ENCODE results near the gene PON1.

The PON1 gene

GRCh38 chr7:95323410-95324129 is 762 bp downstream of the PON1 start:
- DNase-seq (ENCODE audit: low spot score in 2 of 2) (no peak), ATAC-seq (ENCODE audit: low read depth) (no peak)
- Mint-ChIP-seq H3K27ac (no peak overlapping the region), H3K36me3 (no peaks in the 10 kb centered on the region), H3K4me3 (no peak overlapping the region), H3K4me1 (peaks cover 16% of the 10 kb centered on the region), H3K27me3 (peaks cover 16% of the 10 kb centered on the region), H3K9me3 (no peaks in the 10 kb centered on the region)

GRCh38 chr7:95322854-95323253 is 1.5 kb downstream of the PON1 start:
- no peak overlapping the region for H3K27ac Mint-ChIP-seq
- ATAC-seq (ENCODE audit: low read depth) (no peak), DNase-seq (ENCODE audit: low spot score in 2 of 2) (no peak)
- no peaks in the 10 kb centered on the region for H3K9me3 Mint-ChIP-seq
- H3K27me3 Mint-ChIP-seq, result peaks cover 16% of the 10 kb centered on the region
- peaks cover 16% of the 10 kb centered on the region for H3K4me1 Mint-ChIP-seq
- H3K36me3 Mint-ChIP-seq, result no peaks in the 10 kb centered on the region
- H3K4me3 Mint-ChIP-seq, result no peak overlapping the region

DNA sequence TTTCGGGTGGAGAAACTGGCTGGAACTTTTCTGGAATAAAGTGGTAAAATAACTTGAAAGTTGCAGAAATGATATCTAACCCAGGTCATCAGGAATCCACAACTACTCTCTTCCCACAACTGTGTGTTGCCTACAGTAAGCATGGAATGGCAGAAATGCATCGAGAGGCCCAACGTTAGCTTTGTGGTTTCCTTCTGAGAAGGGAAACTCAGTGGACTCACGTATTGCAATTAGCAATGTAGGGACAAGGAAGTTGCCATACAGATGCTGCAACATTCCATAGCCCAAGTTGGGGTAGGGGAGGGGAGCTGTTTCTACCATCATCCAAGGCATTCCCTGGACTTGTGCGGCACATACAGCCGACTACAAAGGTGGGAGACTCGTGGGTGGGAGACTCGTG is 1.9 kb downstream of the PON1 start:
- H3K9me3 Mint-ChIP-seq, result no peaks in the 10 kb centered on the region
- no peak for DNase-seq (ENCODE audit: low spot score in 2 of 2)
- H3K27ac Mint-ChIP-seq, result no peak overlapping the region
- H3K36me3 Mint-ChIP-seq, result no peaks in the 10 kb centered on the region
- no peak overlapping the region for H3K4me3 Mint-ChIP-seq
- peaks cover 16% of the 10 kb centered on the region for H3K4me1 Mint-ChIP-seq
- ATAC-seq (ENCODE audit: low read depth), result no peak
- peaks cover 14% of the 10 kb centered on the region for H3K27me3 Mint-ChIP-seq

DNA sequence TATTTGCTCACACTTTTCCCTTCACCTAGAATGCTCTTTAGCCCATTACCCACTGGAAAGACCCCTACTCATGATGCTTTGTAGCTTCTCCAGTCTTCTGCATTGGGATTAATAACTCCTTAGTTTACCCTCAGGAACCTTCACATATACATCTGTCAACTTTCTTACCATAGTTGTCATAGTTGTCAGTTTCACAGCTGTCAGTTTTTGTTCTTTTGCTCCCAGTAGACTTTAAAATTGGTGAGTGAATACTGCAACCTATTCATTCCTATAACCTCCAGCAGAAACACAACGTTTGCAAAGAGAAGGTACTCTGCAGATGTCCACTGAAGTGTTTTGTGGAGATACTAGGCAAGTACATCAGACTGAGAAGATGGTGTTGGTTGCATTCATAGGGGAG is 2.6 kb downstream of the PON1 start:
- no peaks in the 10 kb centered on the region for H3K9me3 Mint-ChIP-seq
- no peak overlapping the region for H3K27ac Mint-ChIP-seq
- peaks cover 16% of the 10 kb centered on the region for H3K4me1 Mint-ChIP-seq
- ATAC-seq (ENCODE audit: low read depth), result no peak
- DNase-seq (ENCODE audit: low spot score in 2 of 2), result no peak
- H3K4me3 Mint-ChIP-seq, result no peak overlapping the region
- H3K36me3 Mint-ChIP-seq, result no peaks in the 10 kb centered on the region
- H3K27me3 Mint-ChIP-seq, result peaks cover 14% of the 10 kb centered on the region

- H3K27ac Mint-ChIP-seq, result no peak overlapping the region
- DNase-seq (ENCODE audit: low spot score in 2 of 2) (no peak), ATAC-seq (ENCODE audit: low read depth) (no peak)
- no peaks in the 10 kb centered on the region for H3K9me3 Mint-ChIP-seq
- H3K4me3 Mint-ChIP-seq, result no peak overlapping the region
- H3K27me3 Mint-ChIP-seq, result peaks cover 10% of the 10 kb centered on the region
- H3K4me1 Mint-ChIP-seq, result peaks cover 16% of the 10 kb centered on the region
- H3K36me3 Mint-ChIP-seq, result no peaks in the 10 kb centered on the region
These were observed 3.7 kb downstream of the PON1 start for GRCh38 chr7:95320651-95321050.

DNA sequence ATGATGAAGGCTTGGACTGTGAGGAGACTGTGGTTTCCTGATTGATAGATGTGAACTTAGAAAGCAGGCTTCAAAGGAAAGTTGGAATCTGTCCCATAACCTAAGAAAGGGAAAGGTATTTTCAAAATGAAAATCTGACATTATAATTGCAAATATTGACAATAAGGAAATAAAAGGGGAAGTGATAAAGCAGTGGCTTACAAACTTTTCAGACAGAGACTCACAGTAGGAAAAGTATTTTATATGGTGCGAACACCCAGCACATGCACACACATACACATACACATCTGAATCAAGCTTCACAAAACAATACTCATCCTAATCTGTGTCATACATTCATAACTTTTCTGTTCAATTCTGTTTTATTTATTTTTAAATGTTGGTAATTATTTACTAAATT is 4.8 kb downstream of the PON1 start:
- H3K27me3 Mint-ChIP-seq, result peaks cover 4% of the 10 kb centered on the region
- ATAC-seq (ENCODE audit: low read depth), result no peak
- no peaks in the 10 kb centered on the region for H3K36me3 Mint-ChIP-seq
- no peaks in the 10 kb centered on the region for H3K9me3 Mint-ChIP-seq
- DNase-seq (ENCODE audit: low spot score in 2 of 2), result no peak
- H3K4me1 Mint-ChIP-seq, result peaks cover 9% of the 10 kb centered on the region
- H3K27ac Mint-ChIP-seq, result no peak overlapping the region
- no peak overlapping the region for H3K4me3 Mint-ChIP-seq

DNA sequence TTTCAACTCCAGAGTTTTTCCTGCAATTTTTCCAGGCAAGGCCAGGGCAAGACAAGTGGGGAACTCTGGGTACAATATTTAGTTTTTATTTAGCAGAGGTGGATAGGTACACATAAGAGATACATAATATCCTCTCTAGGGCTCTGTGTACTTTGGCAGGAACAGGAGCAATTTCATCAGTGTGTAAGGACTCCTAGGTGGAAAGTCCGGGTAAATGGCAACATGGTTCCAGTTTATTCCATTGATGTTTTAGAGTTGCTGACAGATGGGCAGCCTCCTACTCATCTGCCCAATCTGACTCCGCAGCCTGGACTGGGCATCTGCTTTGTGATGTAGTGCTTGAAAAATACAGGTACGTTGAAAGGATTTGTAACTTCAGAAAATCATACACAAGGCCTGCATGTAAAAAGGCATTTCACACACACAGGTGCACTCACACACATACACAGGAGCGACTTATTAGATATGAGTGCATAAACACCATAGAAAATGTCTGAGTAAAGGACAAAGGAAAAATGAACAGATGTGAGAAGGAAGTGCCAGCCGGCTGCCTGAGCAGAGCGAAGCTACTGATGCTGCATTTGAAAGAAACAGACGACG is 5.7 kb downstream of the PON1 start:
- H3K27me3 Mint-ChIP-seq, result peaks cover 9% of the 10 kb centered on the region
- H3K4me1 Mint-ChIP-seq, result peaks cover 11% of the 10 kb centered on the region
- no peaks in the 10 kb centered on the region for H3K9me3 Mint-ChIP-seq
- H3K36me3 Mint-ChIP-seq, result no peaks in the 10 kb centered on the region
- H3K27ac Mint-ChIP-seq, result no peak overlapping the region
- ATAC-seq (ENCODE audit: low read depth) (no peak), DNase-seq (ENCODE audit: low spot score in 2 of 2) (no peak)
- no peak overlapping the region for H3K4me3 Mint-ChIP-seq

DNA sequence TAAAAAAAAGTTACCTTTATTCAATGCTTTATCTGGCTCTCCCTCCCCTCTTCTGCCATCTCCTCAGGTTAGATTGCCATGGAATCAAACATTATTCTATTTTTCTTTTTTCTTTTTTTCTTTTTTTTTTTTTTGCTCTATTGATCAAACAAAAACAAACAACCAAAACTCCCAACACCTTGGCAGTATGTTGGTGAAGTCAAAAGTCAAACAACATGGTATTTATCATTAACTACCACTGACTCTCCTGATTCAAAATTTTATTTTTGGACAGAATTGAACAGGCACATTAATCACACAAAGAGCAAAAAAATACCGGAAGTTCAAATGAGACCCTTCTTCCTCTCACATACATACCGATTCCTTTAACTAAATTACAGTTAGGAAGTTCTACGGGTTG is 6.4 kb downstream of the PON1 start:
- H3K4me1 Mint-ChIP-seq, result peaks cover 11% of the 10 kb centered on the region
- no peak overlapping the region for H3K27ac Mint-ChIP-seq
- H3K27me3 Mint-ChIP-seq, result peaks cover 10% of the 10 kb centered on the region
- H3K36me3 Mint-ChIP-seq, result no peaks in the 10 kb centered on the region
- no peaks in the 10 kb centered on the region for H3K9me3 Mint-ChIP-seq
- H3K4me3 Mint-ChIP-seq, result no peak overlapping the region
- ATAC-seq (ENCODE audit: low read depth) (no peak), DNase-seq (ENCODE audit: low spot score in 2 of 2) (no peak)

DNA sequence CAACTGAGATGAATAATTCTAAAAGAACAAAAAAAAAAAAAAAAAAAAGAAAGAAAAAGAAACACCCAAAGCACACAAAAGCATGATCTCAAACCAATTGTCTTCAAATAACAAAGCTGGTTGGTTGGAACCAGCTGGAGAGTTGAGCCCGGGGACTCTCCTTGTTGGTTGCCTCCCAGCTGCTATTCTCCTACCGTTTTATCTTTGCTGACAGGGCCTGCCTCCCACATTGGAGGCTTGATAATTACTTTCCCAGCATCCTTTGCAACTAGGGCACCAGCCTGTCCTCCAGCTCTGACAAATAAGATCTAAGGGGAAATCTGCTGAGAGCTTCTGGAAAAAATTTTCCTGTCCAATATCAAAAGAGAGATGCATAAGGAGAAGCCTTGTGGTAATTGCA is 6.8 kb downstream of the PON1 start:
- H3K27me3 Mint-ChIP-seq, result peaks cover 10% of the 10 kb centered on the region
- H3K4me1 Mint-ChIP-seq, result peaks cover 11% of the 10 kb centered on the region
- no peak overlapping the region for H3K27ac Mint-ChIP-seq
- H3K9me3 Mint-ChIP-seq, result no peaks in the 10 kb centered on the region
- H3K36me3 Mint-ChIP-seq, result no peaks in the 10 kb centered on the region
- DNase-seq (ENCODE audit: low spot score in 2 of 2), result no peak
- H3K4me3 Mint-ChIP-seq, result no peak overlapping the region
- ATAC-seq (ENCODE audit: low read depth), result no peak

DNA sequence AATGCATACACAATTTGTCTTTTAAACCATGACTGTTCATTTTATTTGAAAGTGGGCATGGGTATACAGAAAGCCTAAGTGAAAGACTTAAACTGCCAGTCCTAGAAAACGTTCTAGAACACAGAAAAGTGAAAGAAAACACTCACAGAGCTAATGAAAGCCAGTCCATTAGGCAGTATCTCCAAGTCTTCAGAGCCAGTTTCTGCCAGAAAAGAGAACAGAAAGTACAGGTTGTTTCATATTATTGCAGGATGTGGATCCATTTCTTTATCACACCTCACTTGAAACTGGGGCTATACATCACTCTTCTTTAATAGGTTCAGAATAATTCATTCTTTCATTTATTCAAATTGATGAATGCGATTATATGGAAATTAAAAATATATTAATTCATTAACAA is 7.7 kb downstream of the PON1 start:
- DNase-seq (ENCODE audit: low spot score in 2 of 2), result no peak
- H3K4me1 Mint-ChIP-seq, result peaks cover 11% of the 10 kb centered on the region
- H3K4me3 Mint-ChIP-seq, result no peak overlapping the region
- no peak overlapping the region for H3K27ac Mint-ChIP-seq
- ATAC-seq (ENCODE audit: low read depth), result no peak
- H3K36me3 Mint-ChIP-seq, result no peaks in the 10 kb centered on the region
- H3K9me3 Mint-ChIP-seq, result peaks cover 2% of the 10 kb centered on the region
- peaks cover 12% of the 10 kb centered on the region for H3K27me3 Mint-ChIP-seq

GRCh38 chr7:95312561-95312960 is 11.8 kb downstream of the PON1 start:
- DNase-seq (ENCODE audit: low spot score in 2 of 2), result no peak
- Mint-ChIP-seq H3K27ac (no peak overlapping the region), H3K4me3 (no peak overlapping the region), H3K36me3 (no peaks in the 10 kb centered on the region), H3K9me3 (peaks cover 2% of the 10 kb centered on the region), H3K4me1 (peaks cover 2% of the 10 kb centered on the region), H3K27me3 (peaks cover 11% of the 10 kb centered on the region)
- ATAC-seq (ENCODE audit: low read depth), result no peak

GRCh38 chr7:95311389-95311788 is 12.9 kb downstream of the PON1 start:
- H3K27me3 Mint-ChIP-seq, result peaks cover 11% of the 10 kb centered on the region
- no peak overlapping the region for H3K27ac Mint-ChIP-seq
- H3K36me3 Mint-ChIP-seq, result no peaks in the 10 kb centered on the region
- ATAC-seq (ENCODE audit: low read depth) (no peak), DNase-seq (ENCODE audit: low spot score in 2 of 2) (no peak)
- no peak overlapping the region for H3K4me3 Mint-ChIP-seq
- peaks cover 2% of the 10 kb centered on the region for H3K9me3 Mint-ChIP-seq
- peaks cover 2% of the 10 kb centered on the region for H3K4me1 Mint-ChIP-seq

- H3K27ac Mint-ChIP-seq, result no peak overlapping the region
- peaks cover 2% of the 10 kb centered on the region for H3K9me3 Mint-ChIP-seq
- DNase-seq (ENCODE audit: low spot score in 2 of 2) (no peak), ATAC-seq (ENCODE audit: low read depth) (no peak)
- no peaks in the 10 kb centered on the region for H3K36me3 Mint-ChIP-seq
- peaks cover 9% of the 10 kb centered on the region for H3K27me3 Mint-ChIP-seq
- no peak overlapping the region for H3K4me3 Mint-ChIP-seq
- peaks cover 2% of the 10 kb centered on the region for H3K4me1 Mint-ChIP-seq
These were observed 14.4 kb downstream of the PON1 start for GRCh38 chr7:95309951-95310350.

DNA sequence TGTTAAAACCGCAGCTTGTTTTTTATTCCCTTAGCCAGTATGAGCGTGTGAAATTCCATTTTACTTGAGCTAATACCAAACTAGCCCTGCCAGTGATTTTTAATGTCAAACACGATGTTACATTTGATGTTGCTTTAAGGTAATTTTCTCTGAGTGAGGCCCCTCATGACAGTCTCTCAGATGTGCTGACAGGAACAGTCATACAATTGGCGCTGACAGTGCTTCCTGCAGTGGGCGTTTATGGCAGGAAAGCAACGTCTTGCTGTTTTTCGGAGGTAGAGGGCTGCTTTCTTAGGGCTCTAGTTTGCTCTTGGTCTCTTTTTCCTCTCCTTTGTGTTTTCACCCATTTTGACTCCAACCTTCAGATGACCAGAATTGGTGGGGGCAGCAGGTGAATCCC is 19.3 kb downstream of the PON1 start:
- Mint-ChIP-seq H3K36me3 (no peaks in the 10 kb centered on the region), H3K27me3 (no peaks in the 10 kb centered on the region), H3K9me3 (no peaks in the 10 kb centered on the region), H3K4me3 (no peak overlapping the region), H3K4me1 (no peaks in the 10 kb centered on the region), H3K27ac (no peak overlapping the region)
- DNase-seq (ENCODE audit: low spot score in 2 of 2) (no peak), ATAC-seq (ENCODE audit: low read depth) (no peak)
